H9 (cell line): ENCODE data around the gene PATE1. TPM values are rescaled to one million over a fixed set of nuclear protein-coding genes. Genes with fewer than 3 reads are reported as not detected.

Source experiments
- DNase-seq: peaks from one replicate; pipeline ENCODE4 v3.0.0-alpha.2; 2017
- H2AFZ ChIP-seq: one replicate; pipeline ENCODE4 v1.6.1; 2013; ENCODE audit warnings: mild to moderate bottlenecking, low read length, control low read depth, moderate library complexity
- H2AK5ac ChIP-seq: 2 replicates; pipeline ENCODE4 v1.6.1; 2013; ENCODE audit warnings: low read length, control low read depth, mixed read lengths; ENCODE audit not compliant: insufficient read length
- H2BK120ac ChIP-seq: one replicate; pipeline ENCODE4 v1.6.1; 2013; ENCODE audit warnings: low read depth, mild to moderate bottlenecking, low read length, control low read depth, inconsistent platforms; ENCODE audit not compliant: poor library complexity, severe bottlenecking
- H2BK12ac ChIP-seq: 2 replicates; pipeline ENCODE4 v1.6.1; 2013; ENCODE audit warnings: low read length, control low read depth, mixed read lengths, low read depth; ENCODE audit not compliant: insufficient read length
- H2BK15ac ChIP-seq: 2 replicates; pipeline ENCODE4 v1.6.1; 2013; ENCODE audit warnings: low read depth, low read length, control low read depth
- H2BK20ac ChIP-seq: one replicate; pipeline ENCODE4 v1.6.1; 2013; ENCODE audit warnings: low read depth, mild to moderate bottlenecking, low read length, control low read depth, inconsistent platforms; ENCODE audit not compliant: poor library complexity, severe bottlenecking
- H2BK5ac ChIP-seq: 2 replicates; pipeline ENCODE4 v1.6.1; 2013; ENCODE audit warnings: low read length, control low read depth, mixed read lengths; ENCODE audit not compliant: insufficient read length
- H3K14ac ChIP-seq: 2 replicates; pipeline ENCODE4 v1.6.1; 2013; ENCODE audit warnings: low read length, control low read depth; ENCODE audit not compliant: insufficient read depth
- H3K18ac ChIP-seq: 2 replicates; pipeline ENCODE4 v1.6.1; 2013; ENCODE audit warnings: low read depth, mild to moderate bottlenecking, mixed read lengths, low read length, control low read depth; ENCODE audit not compliant: insufficient read length
- H3K23ac ChIP-seq: 2 replicates; pipeline ENCODE4 v1.6.1; 2013; ENCODE audit warnings: low read length, control low read depth, mixed read lengths, low read depth; ENCODE audit not compliant: insufficient read length
- H3K23me2 ChIP-seq: 2 replicates; pipeline ENCODE4 v1.6.1; 2013; ENCODE audit warnings: low read depth, mild to moderate bottlenecking, mixed read lengths, low read length, control low read depth; ENCODE audit not compliant: insufficient read length, poor library complexity, severe bottlenecking
- H3K27ac ChIP-seq: 2 replicates; pipeline ENCODE4 v1.5.1; 2013; ENCODE audit warnings: low read length, control low read depth, mixed read lengths, low read depth; ENCODE audit not compliant: insufficient read length
- H3K27me3 ChIP-seq: 2 replicates; pipeline ENCODE4 v1.6.1; 2013; ENCODE audit warnings: low read length, control low read depth, inconsistent platforms; ENCODE audit not compliant: insufficient read depth
- H3K4ac ChIP-seq: 2 replicates; pipeline ENCODE4 v1.6.1; 2013; ENCODE audit warnings: low read depth, mild to moderate bottlenecking, control low read depth, inconsistent platforms, low read length, moderate library complexity
- H3K4me1 ChIP-seq: 2 replicates; pipeline ENCODE4 v1.6.1; 2013; ENCODE audit warnings: low read length, control low read depth, inconsistent platforms; ENCODE audit not compliant: insufficient read depth
- H3K4me2 ChIP-seq: 2 replicates; pipeline ENCODE4 v1.6.1; 2013; ENCODE audit warnings: low read length, control low read depth, mixed read lengths; ENCODE audit not compliant: insufficient read length, insufficient read depth
- H3K56ac ChIP-seq: 2 replicates; pipeline ENCODE4 v1.6.1; 2013; ENCODE audit warnings: low read depth, mild to moderate bottlenecking, mixed read lengths, low read length, control low read depth; ENCODE audit not compliant: insufficient read length
- H3K79me1 ChIP-seq: 2 replicates; pipeline ENCODE4 v1.6.1; 2013; ENCODE audit warnings: low read depth, mild to moderate bottlenecking, moderate library complexity, low read length, control low read depth, inconsistent platforms; ENCODE audit not compliant: insufficient read depth, poor library complexity, severe bottlenecking
- H3K79me2 ChIP-seq: 2 replicates; pipeline ENCODE4 v1.6.1; 2013; ENCODE audit warnings: low read length, control low read depth, inconsistent platforms; ENCODE audit not compliant: insufficient read depth
- H3K9ac ChIP-seq: 2 replicates; pipeline ENCODE4 v1.6.1; 2013; ENCODE audit warnings: low read length, control low read depth, mixed read lengths; ENCODE audit not compliant: insufficient read length; ENCODE audit errors: extremely low read depth
- H3K9me3 ChIP-seq: one replicate; pipeline ENCODE4 v1.6.1; 2013; ENCODE audit warnings: low read depth, low read length, inconsistent platforms; ENCODE audit not compliant: control insufficient read depth
- H3T11ph ChIP-seq: one replicate; pipeline ENCODE4 v1.6.1; 2013; ENCODE audit warnings: mild to moderate bottlenecking, low read length, control low read depth, inconsistent platforms
- H4K20me1 ChIP-seq: one replicate; pipeline ENCODE4 v1.6.1; 2013; ENCODE audit not compliant: control insufficient read depth, insufficient read length, insufficient read depth
- H4K5ac ChIP-seq: 2 replicates; pipeline ENCODE4 v1.6.1; 2013; ENCODE audit warnings: low read depth, mild to moderate bottlenecking, mixed read lengths, low read length, control low read depth; ENCODE audit not compliant: insufficient read length
- H4K8ac ChIP-seq: replicated peaks from 2 replicates; pipeline ENCODE4 v1.6.1; 2013; ENCODE audit warnings: low read length, control low read depth, mixed read lengths, low read depth; ENCODE audit not compliant: insufficient read length
- H4K91ac ChIP-seq: 2 replicates; pipeline ENCODE4 v1.6.1; 2013; ENCODE audit warnings: low read depth, mild to moderate bottlenecking, moderate library complexity, mixed read lengths, low read length, control low read depth; ENCODE audit not compliant: insufficient read length
- H3K27ac Mint-ChIP-seq, 3 experiments: 2 replicates in 2 of 3; 3 replicates in 1 of 3; pipeline ENCODE4 v1.8.0; 2020 to 2021; ENCODE audit warnings: mixed read lengths in 3 of 3, mild to moderate bottlenecking in 1 of 3, moderate library complexity in 1 of 3
- H3K27me3 Mint-ChIP-seq: 2 replicates; pipeline ENCODE4 v1.8.0; 2021; ENCODE audit warnings: low read depth, mild to moderate bottlenecking, moderate library complexity, mixed read lengths
- H3K36me3 Mint-ChIP-seq, 3 experiments: 2 replicates in 2 of 3; 3 replicates in 1 of 3; pipeline ENCODE4 v1.8.0; 2020 to 2021; ENCODE audit warnings: low read depth in 3 of 3, mixed read lengths in 3 of 3; ENCODE audit not compliant: insufficient read depth in 1 of 3
- H3K4me1 Mint-ChIP-seq, 2 experiments: 2 replicates each; pipeline ENCODE4 v1.8.0; 2020; ENCODE audit warnings: mixed read lengths in 2 of 2
- H3K4me3 Mint-ChIP-seq, 2 experiments: 2 replicates in 1 of 2; 3 replicates in 1 of 2; pipeline ENCODE4 v1.8.0; 2020 to 2021; ENCODE audit warnings: mild to moderate bottlenecking in 2 of 2, mixed read lengths in 2 of 2, moderate library complexity in 1 of 2
- H3K9me3 Mint-ChIP-seq, 2 experiments: 2 replicates in 1 of 2; 3 replicates in 1 of 2; pipeline ENCODE4 v1.8.0; 2020; ENCODE audit warnings: mild to moderate bottlenecking in 2 of 2, mixed read lengths in 2 of 2, moderate library complexity in 1 of 2
- WGBS: extraction: QIAGEN DNeasy Blood & Tissue Kit; methylation state at CpG from one replicate; pipeline ENCODE4 v1.1.7; 2013; ENCODE audit warnings: missing lambda C conversion rate, low lambda C conversion rate, mixed read lengths; ENCODE audit not compliant: insufficient read length; ENCODE audit errors: extremely low coverage; 5-methylcytosine and 5-hydroxymethylcytosine counted together
- total RNA-seq: library from RNA; stranded (reverse); gene quantifications from 2 replicates; pipeline ENCODE4 v1.2.1, GENCODE V29; 2021
- TF ChIP-seq, protein P1 (sequence below): fragments of 200-600 bp; sonication (generic); conservative IDR thresholded peaks from 3 replicates; pipeline ENCODE4 v1.8.0; 2021; ENCODE audit warnings: antibody characterized with exemption, mild to moderate bottlenecking

Gene PATE1
- total RNA-seq, 1 experiment from 2014 or later = not detected

DNA sequence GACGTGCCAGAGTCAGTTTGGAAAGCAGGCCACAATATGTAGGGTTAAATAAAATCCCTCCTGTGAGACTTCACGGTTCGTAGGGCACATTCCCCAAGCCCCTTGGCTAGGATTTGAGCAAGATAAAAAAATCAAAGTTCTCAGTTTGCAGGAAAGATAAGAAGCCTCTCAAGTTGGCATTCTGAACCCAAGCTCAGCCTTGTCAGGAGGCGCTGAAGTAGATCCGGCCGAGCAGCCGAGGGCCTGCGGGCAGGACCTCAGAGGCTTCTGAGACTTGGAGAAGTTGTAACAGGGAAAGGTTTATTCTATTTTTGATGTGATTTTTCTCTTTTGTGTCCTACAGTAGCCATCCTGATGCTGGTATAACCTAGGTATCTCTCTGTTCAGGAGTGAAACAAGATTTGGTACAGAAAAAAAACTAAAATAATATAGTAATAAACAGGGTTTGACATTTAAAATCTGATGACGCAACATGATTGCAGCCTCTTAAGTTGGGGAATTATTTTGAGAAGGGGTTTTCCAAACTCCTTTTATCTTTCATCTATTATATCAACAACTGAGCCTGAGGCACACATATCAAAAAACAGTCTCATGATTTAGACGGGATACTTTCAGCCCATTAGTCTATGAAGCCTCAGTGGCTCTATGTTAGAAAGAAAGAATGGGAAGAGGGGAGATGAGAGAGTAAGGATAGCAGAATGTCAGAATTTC, 22.4 kb downstream of the PATE1 start:
- H3K18ac ChIP-seq = no peak overlapping the region
- no peak overlapping the region for H3K14ac ChIP-seq
- H4K8ac ChIP-seq = no peak overlapping the region
- no CpG with 5 or more reads among the region's 10 CpGs for WGBS
- H3K23me2 ChIP-seq = no peaks in the 10 kb centered on the region
- no peaks in the 10 kb centered on the region; a peak in 1 of 7 replicates for H3K36me3 Mint-ChIP-seq
- H3K9ac ChIP-seq = no peak overlapping the region
- peaks cover 14% of the 10 kb centered on the region for H3K27me3 Mint-ChIP-seq
- no peak overlapping the region for H4K91ac ChIP-seq
- no peak overlapping the region for H2AFZ ChIP-seq
- peaks cover 6 to 7% of the 10 kb centered on the region in 2 experiments for H3K4me1 Mint-ChIP-seq
- no peak for DNase-seq
- H3K79me1 ChIP-seq = no peaks in the 10 kb centered on the region
- no peak overlapping the region for H3K4ac ChIP-seq
- no peak overlapping the region for H4K5ac ChIP-seq
- H2BK12ac ChIP-seq = no peak overlapping the region
- no peaks in the 10 kb centered on the region for H3K4me1 ChIP-seq
- H3K4me3 Mint-ChIP-seq = no peak overlapping the region
- no peak overlapping the region for H3T11ph ChIP-seq
- no peak overlapping the region for H3K27ac ChIP-seq
- H3K27ac Mint-ChIP-seq = no peak overlapping the region
- no peak overlapping the region for H2BK120ac ChIP-seq
- H3K27me3 ChIP-seq = no peaks in the 10 kb centered on the region
- no peak overlapping the region for H3K56ac ChIP-seq
- no peak overlapping the region for H2BK5ac ChIP-seq
- no peak overlapping the region for H3K23ac ChIP-seq
- no peaks in the 10 kb centered on the region for H3K79me2 ChIP-seq
- TF ChIP-seq, protein P1, sequence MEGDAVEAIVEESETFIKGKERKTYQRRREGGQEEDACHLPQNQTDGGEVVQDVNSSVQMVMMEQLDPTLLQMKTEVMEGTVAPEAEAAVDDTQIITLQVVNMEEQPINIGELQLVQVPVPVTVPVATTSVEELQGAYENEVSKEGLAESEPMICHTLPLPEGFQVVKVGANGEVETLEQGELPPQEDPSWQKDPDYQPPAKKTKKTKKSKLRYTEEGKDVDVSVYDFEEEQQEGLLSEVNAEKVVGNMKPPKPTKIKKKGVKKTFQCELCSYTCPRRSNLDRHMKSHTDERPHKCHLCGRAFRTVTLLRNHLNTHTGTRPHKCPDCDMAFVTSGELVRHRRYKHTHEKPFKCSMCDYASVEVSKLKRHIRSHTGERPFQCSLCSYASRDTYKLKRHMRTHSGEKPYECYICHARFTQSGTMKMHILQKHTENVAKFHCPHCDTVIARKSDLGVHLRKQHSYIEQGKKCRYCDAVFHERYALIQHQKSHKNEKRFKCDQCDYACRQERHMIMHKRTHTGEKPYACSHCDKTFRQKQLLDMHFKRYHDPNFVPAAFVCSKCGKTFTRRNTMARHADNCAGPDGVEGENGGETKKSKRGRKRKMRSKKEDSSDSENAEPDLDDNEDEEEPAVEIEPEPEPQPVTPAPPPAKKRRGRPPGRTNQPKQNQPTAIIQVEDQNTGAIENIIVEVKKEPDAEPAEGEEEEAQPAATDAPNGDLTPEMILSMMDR = no peak
- H3K9me3 Mint-ChIP-seq = no peaks in the 10 kb centered on the region
- no peak overlapping the region for H2BK20ac ChIP-seq
- H2AK5ac ChIP-seq = no peak overlapping the region
- no peak overlapping the region for H2BK15ac ChIP-seq
- no peaks in the 10 kb centered on the region for H3K9me3 ChIP-seq
- H4K20me1 ChIP-seq = no peaks in the 10 kb centered on the region
- H3K4me2 ChIP-seq = no peak overlapping the region
